Hair follicle dermal papilla cell (primary cell): ENCODE measurements around the gene POC1B. TPM values are rescaled to one million over a fixed set of nuclear protein-coding genes. Genes with fewer than 3 reads are reported as not detected.

Experiments used
- small RNA-seq: library from RNA; depleted of rRNA; stranded (forward); fragments of <200 nt; gene quantifications from one replicate; pipeline ENCODE3, GENCODE V24; 2012
- total RNA-seq: library from RNA; depleted of rRNA; stranded (reverse); fragments of >200 nt; gene quantifications from 2 replicates; pipeline ENCODE4 v1.2.3, GENCODE V29; 2012

The POC1B gene
- 10.7 and 15.3 TPM in 2 replicates for total RNA-seq

DNA sequence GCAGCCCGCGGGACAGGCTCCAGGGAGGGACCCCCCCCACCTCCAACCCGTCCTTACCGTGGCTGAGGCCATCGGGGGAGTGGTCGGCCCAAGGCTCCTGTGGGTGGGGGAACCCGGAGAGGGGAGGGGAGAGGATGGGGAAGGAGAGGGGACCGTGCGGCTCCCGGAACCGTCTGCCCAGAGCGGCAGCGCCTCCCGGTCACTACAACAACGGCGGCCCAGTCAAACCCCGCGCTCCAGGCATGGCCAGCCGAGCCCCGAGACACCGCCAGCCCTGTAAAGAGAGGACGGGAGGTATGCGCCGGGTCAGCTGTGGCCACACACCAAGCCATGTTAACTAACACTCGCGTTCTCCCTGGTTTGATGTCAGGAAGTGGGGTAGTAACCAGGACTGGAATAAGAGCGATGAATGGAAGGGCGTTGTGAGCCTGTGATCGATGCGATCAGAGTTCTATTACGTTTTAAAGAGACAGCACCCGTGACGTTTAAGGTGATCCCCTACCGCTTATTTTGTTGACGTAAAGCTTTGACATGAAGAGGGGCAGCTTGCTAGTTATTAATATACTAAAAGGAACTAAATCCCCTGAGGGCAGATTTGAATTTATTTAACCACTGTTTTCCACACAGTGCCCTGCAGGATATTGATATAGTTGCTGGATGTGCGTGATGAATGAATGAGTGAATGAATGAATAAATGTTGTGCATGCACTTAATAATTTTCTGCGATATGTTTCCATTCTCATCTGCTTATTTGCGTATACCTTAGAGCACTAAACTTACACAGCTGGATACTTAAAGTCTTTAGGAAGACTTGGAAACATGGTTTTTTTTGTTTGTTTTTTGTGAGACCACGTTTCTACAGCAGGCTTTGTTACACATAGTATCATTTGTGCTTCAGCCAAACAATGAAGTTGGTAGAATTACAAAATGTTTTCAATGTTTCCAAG is at the start of gene POC1B:
POC1B (minus strand) TSS at position 224 of the 947 bp plus-strand sequence; CDS start at position 72, 152 bp downstream.

DNA sequence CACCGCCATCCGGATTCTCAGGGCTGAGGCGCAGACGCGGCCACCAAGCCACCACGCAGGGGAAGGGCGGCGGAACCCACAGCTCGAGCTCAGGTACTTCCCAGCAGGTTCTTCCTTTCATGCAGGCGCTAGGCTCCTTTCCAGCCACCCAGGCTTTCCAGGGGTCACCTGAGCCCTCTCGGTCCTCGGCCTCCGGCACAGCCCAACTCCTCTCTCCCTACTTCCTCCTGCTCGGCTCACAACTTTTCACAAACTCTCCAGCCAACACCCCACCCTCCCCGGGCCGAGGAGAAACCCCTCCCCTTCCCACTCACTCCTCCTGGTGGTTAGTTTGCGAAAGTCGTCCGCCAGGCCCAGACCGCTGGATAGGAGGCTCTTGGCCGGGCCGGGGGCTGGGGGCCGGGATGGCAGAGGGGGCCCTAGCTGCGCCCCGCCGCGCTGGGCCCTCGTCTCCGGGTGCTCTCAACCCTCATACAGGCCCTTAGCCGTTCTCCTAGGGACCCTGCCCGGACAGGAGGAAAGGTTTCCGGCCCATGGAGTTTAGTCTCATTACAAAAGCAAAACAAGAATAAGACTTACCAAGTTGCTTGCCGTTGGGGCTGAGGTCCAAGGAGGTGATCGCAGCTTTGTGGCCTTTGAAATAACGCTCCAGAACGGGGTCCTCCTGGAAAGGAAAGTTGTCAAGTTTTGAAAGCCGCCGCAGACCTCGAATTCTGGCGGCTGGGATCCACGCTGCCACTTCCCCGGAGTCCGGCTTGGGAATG is 1.1 kb downstream of the POC1B start, which contains the start of gene GALNT4:
GALNT4 (minus strand) TSS at position 256 of the 764 bp plus-strand sequence; CDS start at position 9, 247 bp downstream.

Small RNA genes lying within 50 kb of the gene (small RNA-seq; reads per million reads assigned to genes)
- gene AC025034.2 (not detected), gene POC1B-GALNT4 (not detected)

Other genes with a start within 250 kb of the POC1B start
- gene DUSP6, start 173.5 kb downstream of the POC1B start, total RNA-seq, result 9.7 and 12.3 TPM in 2 replicates
- 12.1 and 13.8 TPM in 2 replicates for gene GALNT4, start 1.3 kb downstream of the POC1B start, total RNA-seq
- 90.1 and 101 TPM in 2 replicates for gene ATP2B1, start 182.8 kb upstream of the POC1B start, total RNA-seq